NCI-H446 treated with DMSO at 0.1 percent for 48 hours (cell line): ENCODE data around the gene TFB2M.
A peak's percentile ranks its signal among the peaks of the same experiment; 100 is the strongest.
"Not testable (repeated sequence)": the region's sequence is repeated elsewhere in the genome, so short reads cannot be mapped to it uniquely, and the experiment has no call there.

ENCODE experiments used
- DNase-seq: peaks from one replicate; lab custom pipeline; 2025; lab: John Stamatoyannopoulos, UW

TFB2M gene

DNA sequence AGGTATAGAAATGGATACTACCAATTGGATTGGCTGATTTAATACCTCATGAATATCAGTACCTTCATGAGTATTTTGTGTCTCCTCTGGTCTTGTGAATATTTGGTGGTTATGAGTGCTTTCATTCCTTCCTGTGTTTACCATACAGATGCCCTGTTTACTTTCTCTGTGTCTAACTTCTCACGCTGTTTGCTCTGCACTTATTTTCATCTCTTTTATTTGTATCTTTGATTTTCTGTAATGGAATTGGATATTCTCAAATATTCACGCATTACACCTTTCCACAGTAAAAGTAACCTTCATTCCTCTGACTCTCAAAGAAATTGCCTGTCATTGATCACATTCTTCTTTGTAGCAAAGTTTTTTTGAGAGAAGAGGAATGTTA, 17.0 kb upstream of the TFB2M start:
- no peak for DNase-seq

- DNase-seq, result no peak
Measured at GRCh38 chr1:246582301-246583055, 16.4 kb upstream of the TFB2M start.

GRCh38 chr1:246580497-246581370, 14.7 kb upstream of the TFB2M start:
- DNase-seq, result no peak

- no peak for DNase-seq
Measured at GRCh38 chr1:246579818-246580217, 13.8 kb upstream of the TFB2M start.

DNA sequence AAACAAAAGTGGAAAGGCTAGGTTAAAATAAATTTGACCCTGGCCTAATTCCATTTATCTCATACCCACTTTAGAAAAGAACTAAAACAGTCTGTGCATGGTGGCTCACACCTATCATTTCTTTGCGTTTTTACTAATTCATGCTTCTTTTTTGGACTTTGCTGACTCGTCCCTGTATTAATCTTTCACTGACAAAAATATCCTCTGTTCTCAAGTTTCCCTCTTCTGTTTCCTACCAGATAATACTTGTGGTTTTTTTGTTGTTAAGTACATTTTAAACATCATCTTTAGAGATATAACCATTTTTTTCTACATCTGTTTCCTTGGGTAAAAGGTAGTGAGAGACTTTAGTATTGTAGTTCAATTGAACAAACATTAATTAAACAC, 11.7 kb upstream of the TFB2M start:
- DNase-seq, result no peak

DNA sequence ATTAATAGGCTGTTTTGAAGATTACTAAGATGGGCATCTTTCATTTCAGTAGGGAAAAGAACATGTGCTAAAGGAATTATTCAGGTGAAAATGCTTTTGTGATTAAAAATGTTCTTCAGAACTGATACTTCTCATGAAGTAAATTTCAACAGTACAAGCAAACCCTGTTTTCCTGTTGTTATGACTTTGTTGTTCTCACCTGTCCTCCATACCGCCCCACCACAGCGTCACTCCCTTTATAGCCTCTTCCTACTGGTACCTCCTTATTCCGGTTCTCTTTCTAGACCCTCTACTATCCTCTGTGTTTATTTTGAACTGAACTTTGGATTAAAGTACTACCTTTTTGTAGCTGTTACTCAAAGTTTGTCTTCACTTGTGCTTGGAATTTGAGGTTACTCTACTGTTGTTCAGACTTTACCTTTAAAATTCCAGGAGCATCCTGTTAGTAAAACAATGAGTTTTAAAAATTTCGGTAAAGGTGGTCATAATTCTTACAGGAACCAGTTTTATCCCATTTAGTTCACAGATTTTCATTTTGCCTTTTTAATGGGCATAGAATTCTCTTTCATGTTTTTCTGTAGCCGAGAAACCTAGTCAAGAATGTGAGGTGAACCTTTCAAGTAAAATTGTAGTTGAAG, 11.1 kb upstream of the TFB2M start:
- DNase-seq, result no peak

DNA sequence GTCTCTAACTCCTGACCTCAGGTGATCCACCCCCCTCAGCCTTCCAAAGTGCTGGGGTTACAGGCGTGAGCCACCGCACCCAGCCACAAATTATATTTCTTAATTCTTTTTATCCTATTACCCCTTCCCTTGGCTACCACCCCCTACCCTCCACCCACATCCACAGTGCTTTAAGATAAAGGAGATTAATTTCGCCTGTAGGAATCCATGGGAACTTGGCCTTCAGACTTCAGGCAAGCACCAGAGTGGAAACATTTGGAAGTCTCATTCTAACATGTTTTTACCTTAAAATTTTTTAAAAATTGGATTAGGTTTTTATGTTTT, 10.6 kb upstream of the TFB2M start:
- DNase-seq, result no peak

DNA sequence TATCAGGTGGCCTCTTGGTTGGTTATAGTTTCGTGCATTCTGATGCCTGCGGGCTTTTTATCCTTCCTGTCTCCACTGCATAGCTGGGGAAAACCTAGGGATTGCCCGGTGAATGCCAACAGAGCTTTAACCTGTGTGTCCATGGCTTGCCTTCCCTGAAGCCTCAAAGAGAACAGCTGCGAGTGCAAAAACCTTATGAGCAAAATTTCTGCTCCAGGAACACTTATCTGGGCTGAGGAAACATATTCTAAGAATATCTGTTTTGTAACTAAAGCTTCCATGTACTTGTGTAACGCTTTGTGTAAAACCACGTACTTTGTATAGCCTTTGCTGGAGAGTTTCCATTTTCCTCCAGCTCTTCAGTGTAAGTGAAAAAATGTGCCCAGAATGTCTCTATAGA, 7.4 kb upstream of the TFB2M start:
- no peak for DNase-seq

DNA sequence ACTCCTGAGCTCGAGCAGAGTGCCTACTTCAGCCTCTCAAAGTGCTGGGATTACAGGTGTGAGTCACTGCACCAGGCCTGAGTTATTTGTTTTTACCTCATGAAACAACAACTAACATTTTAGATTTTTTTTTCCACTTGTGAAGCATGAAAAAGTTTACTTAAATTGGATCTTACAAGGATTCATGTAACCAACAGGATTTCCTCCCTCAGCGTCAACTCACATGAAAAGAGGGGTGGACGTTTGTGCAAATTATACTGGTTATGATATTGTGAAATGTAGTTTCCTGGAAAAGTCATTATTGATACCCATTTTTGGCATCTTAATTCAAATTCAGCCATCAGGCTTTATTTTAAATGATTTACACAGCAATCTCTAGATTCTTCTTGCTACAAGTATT, 6.7 kb upstream of the TFB2M start:
- no peak for DNase-seq

DNA sequence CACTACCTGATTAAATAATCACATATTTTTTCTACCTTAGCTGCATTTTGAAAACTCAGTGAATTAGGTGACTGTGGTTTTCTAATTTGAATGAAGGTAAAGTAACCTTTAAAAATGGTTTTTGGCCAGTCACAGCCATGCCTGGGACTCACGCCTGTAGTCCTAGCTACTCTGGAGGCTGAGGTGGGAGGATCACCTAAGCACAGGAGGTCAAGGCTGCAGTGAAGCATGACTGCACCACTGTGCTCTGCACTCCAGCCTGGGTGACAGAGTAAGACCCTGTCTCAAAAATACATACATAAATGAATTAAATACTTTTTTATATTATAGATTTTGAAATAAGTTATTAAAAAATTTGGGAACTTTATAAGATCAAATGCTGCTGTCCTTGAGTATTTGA, 5.9 kb upstream of the TFB2M start:
- DNase-seq, result no peak

GRCh38 chr1:246571309-246571708, 5.2 kb upstream of the TFB2M start:
- not testable (repeated sequence) for DNase-seq

GRCh38 chr1:246569248-246570238, 3.5 kb upstream of the TFB2M start:
- no peak for DNase-seq

DNA sequence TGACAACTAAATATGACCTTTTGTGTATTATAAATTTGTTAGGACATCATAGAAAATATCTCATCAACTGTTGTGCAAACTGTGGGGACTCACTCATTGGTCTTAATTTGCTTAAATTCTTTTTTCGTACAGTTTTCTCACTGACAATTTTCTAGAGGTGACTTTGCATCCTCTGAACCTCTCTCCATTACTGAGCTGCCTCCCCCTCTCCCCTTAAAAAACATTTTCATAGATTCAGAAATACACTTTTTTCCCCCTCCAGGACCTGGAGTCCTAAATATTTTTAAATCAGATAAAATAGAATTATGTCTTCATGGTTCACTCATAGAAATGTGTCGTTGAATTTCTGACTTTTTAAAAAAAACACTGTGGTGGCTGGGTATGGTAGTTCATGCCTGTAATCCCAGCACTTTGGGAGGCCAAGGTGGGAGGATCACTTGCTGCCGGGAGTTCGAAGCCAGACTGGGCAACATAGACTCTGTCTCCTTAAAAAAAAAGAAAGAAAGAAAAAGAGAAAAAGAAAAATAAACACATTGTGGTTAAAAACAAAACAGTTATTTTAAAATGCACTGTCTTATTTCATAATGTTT, 1.7 kb upstream of the TFB2M start:
- no peak for DNase-seq

DNA sequence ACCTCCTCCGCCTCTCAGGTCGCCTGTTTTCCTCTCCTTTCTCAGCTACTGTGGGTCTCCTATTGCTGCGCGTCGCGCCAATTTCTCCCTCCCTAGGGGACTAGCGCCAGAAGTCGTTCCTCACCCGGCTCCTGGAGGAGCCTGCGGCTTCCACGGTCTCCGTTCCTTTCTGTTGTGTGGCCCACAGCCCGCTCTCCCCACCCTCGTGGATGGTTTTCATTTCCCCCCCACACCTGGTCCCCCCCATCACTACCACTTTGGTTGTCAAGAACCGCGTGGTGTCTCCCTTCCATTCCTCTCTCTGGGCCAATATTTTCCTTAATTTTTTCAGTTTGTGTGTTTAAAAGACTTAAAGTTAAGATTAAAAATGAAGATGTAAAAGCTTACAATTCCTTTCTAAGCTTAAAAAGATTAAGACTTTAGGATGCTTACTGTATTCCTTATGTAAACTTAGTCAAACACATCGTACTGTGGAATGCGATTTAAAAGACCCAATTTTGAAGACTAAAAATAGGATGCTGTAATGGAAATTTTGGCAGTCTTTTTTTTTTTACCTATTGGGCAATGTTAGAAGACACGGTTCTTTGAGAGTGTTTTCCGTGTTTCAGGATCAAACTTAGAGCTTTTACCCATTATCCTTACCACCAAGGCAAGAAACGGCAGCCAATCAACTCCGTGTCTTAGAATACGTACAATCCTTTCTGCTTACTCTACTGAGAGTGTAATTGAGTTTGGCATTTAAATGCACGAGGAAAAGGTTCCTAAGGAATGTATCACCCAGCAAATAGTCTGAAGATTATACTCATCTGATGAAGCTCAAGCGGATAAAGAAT, 968 bp upstream of the TFB2M start:
- no peak for DNase-seq

DNA sequence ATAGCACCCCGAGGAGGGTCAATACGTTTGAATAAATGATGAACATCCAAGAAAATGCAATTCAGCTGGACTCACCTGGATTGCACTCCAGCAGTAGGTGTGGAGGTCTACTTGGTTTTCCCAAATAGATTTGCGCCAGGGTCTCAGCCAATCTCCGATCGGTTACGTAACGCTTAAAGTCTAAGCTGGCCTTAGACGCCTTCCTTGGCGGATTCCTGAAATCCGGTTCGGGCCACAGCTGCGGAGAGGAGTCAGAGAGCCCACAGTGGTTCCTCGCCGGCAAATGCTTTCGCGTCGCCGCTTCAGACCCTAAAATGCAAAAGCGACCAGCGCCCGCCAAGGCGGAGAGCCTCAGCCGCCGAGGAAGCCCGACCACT, 322 bp downstream of the TFB2M start:
- DNase-seq, result peak; percentile 45

DNA sequence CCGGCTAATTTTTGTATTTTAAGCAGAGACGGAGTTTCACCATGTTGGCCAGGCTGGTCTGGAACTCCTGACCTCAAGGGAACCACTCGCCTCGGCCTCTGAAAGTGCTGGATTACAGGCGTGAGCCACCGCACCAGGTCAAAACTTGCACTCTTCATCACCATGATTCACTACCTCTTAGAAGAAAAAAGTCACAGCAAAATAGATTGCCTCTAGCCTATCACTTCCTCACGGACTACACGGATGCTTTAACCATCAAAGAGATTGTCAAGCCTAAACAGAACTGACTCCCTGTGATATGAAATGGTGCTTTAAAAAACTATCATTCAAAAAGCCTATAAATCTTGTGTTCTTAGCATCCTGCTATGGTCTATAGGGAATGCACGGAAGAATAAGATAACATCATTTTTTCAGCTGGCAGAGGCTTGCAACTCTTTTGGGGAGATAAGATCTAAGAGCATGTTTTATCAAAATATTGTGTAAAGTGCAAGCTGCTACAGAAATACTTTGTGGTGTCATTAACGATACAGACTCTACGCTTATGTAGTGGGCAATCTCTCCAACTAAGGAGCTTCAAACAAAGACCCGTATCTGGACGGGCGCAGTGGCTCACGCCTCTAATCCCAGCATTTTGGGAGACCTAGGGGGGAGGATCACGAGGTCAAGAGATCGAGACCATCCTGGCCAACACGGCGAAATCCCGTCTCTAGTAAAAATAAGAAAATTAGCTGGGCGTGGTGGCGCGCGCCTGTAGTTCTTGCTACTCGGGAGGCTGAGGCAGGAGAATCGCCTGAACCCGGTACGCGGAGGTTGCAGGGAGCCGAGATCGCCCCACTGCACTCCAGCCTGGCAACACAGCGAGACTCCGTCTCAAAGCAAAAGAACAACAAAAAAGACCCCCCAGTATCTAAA, 966 bp downstream of the TFB2M start:
- no peak for DNase-seq

DNA sequence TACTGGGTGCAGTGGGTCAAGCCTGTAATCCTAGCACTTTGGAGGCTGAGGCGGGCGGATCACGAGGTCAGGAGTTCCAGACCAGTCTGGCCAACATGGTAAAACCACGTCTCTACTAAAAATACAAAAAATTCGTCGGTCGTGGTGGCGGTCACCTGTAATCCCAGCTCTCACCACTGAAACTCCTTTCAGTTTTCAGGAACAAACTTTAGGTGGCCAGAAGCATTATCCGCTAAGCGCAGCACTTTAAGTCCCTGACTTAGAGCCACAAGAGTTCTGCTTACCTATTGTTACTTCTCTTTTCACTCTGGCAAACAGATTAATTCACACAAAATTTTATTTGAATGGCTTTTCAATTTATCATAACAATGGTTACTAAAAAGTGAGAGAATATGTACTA, 5.2 kb downstream of the TFB2M start:
- not testable (repeated sequence) for DNase-seq

DNA sequence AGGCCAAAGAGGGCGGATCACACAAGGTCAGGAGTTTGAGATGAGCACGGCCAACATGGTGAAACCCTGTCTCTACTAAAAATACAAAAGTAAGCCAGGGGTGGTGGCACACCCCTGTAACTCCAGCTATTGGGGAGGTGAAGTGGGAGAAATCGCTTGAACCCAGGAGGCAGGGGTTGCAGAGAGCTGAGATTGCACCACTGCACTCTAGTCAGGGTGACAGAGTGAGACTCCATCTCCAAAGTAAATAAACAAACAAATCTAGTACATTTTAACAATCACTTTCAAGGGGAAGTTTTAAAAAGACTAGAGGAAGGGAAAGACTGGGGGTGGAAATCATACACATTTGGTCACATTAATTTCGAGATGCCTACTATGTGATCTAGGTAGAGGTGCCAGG, 6.8 kb downstream of the TFB2M start:
- DNase-seq, result no peak

DNA sequence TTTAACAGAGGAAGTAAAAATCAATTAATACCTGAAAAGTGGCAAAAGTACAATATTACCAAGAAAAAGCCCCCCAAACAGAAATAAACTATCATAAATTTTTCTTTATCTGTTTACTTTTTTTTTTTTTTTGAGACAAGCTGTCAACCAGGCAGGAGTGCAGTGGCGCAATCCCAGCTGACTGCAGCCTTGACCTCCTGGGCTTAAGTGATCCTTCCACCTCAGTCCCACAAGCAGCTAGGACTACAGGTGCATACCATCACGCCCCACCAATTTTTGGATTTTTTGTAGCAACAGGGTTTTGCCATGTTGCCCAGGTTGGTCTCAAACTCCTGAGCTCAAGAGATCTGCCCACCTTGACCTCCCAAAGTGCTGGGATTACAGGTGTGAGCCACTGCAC, 8.0 kb downstream of the TFB2M start:
- DNase-seq, result no peak

DNA sequence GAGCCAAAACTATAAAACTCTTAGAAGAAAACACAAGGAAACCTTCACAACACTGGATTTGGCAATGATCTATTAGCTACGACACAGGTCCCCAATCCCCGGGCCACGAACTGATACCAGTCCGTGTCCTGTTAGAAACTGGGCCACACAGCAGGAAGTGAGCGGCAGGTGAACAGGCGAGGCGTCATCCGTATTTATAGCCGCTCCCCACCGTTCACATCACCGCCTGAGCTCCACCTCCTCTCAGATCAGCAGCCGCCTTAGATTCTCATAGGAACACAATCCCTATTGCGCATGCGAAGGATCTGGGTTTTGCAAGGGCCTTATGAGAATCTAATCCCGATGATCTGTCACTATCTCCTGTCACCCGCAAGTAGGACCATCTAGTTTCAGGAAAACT, 11.9 kb downstream of the TFB2M start:
- no peak for DNase-seq
